ENCODE measurements around the gene MAD1L1.

MAD1L1 gene

DNA sequence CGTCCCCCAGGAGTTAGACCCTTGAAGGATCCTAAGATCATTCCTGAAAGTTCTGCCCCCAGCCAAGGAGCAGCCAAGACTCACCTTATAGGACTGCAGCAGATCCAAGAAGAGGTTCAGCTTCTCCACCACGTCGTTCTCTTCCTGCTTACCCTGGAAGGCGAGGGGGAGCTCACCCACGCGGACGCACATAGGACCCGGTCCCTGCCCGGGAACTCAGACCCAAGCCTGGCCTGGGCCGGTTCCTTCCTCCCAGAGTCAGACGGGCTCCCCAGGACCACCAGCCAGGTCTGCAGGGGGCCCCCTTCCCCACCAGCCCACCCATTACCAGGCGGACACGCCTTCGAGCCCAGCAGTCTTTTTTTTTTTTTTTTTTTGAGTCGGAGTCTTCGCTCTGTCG lies 24.9 kb upstream of the MAD1L1 start:
- DNase-seq, result no peak

DNA sequence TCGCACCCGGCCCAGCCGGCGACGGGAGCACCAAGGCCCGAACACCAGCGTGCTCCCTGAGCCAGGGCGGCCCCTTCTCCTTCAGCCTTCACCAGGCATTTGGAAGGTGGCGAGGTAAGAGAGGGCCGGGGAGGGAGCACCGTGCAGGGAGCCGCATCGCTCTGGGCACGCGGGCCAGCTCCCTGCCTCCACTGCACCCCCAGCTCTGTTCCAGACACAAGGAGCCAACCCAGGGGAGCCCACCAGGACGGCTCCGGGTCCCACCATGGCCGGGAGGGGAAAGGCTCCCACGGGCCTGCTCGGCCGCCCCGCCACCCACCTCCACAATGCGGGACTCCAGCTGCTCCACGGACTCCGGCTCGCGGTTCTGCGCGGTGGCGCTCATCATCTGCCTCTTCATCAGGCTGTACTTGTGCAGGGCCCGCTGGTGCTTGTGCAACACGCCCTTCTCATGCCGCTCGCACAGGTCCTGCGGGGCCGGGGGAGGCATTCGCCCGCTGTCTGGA lies 24.4 kb upstream of the MAD1L1 start:
- no peak for DNase-seq

DNA sequence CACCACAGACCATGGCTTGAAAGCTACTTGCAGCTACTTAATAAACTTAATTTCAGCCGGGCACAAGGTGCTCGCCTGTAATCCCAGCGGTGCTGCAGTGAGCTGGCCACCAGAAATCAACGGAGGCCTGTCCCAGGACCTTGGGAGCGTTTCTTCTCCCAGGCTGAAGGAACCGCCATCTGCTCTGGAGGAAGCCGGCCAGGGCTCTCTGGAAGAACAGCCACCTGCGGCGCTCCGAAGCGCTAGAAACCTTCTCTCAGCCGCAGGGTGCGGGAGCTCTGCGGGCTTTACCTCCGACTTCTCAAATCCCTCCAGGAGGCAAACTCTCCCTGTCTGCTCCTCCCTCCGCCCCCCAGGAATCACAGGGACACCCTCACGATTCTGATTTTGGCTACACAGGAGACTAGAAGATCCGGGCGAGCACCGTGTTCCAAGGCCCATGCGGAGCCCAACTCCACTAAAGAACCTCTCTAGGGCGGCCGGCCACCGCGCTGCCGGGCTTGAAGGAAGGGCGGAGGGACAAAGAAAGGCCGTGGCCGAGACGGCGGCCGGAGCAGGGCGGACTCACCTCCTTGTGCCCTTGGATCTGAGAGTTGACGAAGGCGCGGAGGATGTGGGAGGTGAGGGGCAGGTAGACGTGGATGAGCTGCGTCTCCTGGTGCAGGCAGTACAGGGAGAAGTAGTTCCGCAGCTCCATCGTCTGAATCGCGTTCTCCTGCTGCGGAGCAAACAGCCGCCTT lies 23.7 kb upstream of the MAD1L1 start:
- DNase-seq, result no peak

- no peak for DNase-seq
These were observed 22.7 kb upstream of the MAD1L1 start for GRCh38 chr7:2255145-2256139.

DNA sequence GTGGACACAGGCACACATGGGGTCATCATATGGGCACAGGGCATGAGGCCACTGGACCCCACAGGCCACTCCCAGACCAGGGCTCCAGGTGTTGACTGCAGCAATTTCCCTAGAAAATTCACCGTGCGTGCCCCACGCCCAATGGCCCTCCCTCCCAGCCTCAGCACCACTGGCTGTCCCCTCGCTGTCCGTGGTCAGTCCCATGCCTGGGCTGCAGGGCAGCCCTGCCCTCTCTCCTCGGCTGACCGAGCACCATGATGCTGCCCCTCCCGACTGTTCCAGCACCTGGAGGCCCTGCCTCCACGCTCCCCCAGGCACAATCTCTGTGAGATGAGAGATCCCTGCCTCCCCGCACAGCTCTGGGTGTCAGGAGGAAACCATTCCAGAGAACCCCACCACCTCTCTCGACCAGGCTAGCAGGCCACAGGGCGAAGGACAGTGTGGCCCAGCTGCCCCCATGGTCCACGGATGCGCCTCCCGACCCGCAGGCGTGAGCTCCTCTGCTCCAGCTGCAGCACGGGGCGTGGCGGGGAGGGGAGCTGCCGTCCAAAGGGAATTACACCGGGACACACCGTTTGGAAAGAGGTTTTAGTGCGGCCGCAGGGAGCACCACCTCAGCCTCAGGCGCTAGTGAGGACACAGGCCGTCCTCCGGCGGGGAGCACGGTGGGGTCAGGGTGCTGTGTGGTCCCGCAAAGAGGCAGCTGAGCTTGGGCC lies 21.8 kb upstream of the MAD1L1 start:
- DNase-seq, result no peak

- no peak for DNase-seq
These were observed 20.9 kb upstream of the MAD1L1 start for GRCh38 chr7:2253525-2254244.

DNA sequence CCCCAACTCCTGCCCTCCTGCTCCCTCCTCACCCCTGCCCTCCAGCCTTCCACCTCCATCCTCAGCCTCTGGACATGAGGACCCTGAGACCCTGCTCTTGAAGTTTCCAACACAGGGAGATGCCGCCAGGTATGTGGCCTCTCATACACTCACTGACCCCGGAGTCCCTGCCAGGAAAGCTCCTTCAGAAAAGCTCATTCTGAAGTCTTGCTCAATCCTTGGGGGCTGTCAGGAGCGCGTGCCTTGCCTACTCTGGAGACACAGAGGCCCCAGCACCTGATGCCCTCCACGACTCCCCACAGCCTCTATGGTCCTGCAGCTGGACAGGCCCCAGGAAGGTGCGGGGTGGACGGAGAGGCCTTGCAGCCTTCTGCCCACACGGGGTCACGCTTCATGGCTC lies 20.3 kb upstream of the MAD1L1 start:
- DNase-seq, result no peak

- DNase-seq, result no peak
These were observed 19.4 kb upstream of the MAD1L1 start for GRCh38 chr7:2251841-2252771.

DNA sequence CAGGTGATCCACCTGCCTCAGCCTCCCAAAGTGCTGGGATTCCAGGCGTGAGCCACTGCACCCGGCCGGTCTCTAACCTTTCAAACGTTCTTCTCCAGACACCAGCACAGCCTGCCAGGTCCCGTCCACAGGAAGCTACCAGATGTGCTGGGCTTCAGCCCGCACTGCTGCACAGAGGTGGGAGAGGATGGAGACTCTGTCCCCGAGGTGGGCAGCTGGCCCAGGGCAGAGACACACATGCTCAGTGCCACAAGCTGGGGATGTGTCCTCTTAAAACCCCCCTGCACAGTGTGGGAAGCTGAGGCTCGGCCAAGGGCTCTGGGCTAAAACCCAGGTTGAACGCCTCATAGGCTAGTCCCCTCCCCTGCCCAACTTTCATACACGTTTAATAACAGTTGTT lies 18.6 kb upstream of the MAD1L1 start:
- DNase-seq, result no peak

DNA sequence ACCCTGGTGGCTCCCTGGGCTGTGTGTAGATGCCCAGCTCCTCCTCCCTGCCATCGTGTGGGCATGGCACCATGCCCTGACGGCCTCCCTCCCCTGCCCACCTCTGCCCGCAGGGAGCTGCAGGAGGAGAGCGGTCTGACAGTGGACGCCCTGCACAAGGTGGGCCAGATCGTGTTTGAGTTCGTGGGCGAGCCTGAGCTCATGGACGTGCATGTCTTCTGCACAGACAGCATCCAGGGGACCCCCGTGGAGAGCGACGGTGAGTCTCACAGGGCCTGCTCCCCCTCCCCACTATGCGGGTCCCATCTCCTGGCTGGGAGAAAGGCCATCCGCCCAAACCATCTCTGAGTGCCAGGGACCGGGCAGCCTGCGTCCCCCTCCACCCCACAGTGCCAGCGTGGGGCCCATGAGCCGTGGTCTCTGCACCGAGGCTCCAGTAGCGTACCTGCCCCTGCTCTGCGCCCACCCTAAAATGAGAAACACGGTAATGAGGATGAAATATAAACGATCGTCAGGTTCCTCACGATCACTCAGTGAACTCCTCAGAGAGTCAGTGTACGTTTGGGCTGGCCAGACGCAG lies 17.1 kb upstream of the MAD1L1 start:
- no peak for DNase-seq

- DNase-seq, result no peak
These were observed 16.4 kb upstream of the MAD1L1 start for GRCh38 chr7:2248984-2249694.

DNA sequence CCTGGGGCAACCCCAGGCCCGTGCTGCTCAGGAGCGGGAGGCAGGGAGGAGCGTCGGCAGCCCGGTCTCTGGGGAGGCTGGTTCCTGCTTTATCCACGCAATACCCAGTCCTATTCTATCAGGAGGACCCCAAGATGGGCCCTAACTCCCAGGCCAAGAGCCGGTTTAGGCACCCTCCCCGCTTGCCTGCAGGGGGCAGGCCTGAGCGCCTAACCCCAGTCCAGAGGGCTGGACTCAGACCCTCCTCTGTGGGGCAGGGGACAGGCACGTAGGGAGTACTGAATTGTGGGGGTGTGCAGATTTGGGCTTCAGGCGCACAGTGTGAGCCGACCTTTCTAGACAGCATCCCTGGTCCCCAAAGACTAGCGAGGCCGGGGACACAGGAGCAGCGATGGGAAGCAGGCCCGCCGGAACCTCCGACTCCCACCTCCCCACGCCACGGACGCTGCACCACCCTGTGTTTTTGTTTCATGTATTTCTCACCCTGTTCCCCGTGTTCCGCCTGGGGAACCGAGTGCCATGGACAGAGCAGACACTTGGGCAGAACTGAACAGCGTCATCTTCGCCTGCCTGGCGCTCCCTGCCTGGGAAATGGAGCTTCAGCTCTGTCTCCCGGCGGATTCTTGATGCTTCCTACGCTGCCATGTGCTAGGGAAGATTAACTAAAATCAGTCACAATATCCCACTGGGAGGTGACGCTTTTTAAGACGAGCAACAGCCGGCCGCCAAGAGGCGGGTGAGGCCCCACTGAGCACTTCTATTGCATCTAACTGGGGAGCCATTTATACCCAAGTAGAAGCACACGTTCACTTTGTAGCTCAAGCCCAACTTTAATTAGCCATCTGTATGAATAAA lies 14.6 kb upstream of the MAD1L1 start:
- no peak for DNase-seq

- no peak for DNase-seq
These were observed 13.3 kb upstream of the MAD1L1 start for GRCh38 chr7:2245883-2246675.

- DNase-seq, result no peak
These were observed 11.8 kb upstream of the MAD1L1 start for GRCh38 chr7:2244404-2244995.

GRCh38 chr7:2243458-2243857 lies 10.7 kb upstream of the MAD1L1 start:
- DNase-seq, result no peak

DNA sequence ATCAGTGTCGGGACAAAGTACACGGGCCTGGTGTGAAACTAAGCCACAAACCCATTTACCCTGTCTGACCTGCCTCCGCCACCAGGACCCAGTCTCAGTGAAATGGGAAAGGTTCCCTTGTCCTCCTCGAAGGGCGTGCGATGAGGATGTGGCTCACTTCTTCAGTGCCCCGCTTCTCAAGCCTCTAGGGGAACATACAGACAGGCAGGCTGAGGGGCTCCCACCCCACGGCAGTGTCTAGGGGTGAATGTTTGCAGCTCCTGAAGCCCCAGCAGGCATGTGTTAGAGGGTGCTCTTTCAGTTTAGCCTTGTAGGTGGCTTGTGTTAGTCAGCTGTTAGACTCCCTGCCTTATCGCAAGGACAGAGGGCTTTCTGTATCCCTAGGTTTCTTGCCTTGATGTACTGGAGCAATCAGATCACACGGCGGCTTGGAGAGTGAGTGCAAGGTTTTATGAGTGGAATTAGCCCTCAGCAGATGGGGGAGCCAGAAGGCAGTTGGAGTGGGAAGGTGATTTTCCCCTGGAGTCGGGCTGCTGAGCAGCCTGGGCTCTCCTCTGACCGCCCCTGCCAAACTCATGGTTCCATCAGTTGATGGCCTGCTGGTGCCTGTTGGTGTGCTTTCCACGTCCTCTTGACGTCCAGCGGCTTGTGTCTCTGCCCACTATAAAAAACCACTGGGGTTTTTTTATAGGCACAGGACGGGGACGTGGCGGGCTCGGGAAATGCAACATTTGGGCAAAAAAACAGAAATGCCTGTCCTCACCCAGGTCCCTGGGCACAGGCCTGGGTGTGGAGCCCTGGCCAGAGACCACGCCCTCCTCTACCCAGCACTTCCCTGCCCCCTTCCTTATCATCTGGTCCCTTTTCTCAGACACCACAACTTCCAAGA lies 10.0 kb upstream of the MAD1L1 start:
- DNase-seq, result no peak

Measured in NCI-H187 (cell line).